Ovary (tissue), 9 donors: ENCODE results near the gene JPH3. TPM values are rescaled to one million over a fixed set of nuclear protein-coding genes. Genes with fewer than 3 reads are reported as not detected.

Source experiments
- DNase-seq, 5 donors: peaks; one replicate each; pipeline ENCODE4 v3.0.0-alpha.2; 2019 to 2020
- H3K27ac ChIP-seq, 2 donors: fragments of 200-600 bp; one replicate each; pipeline versions ENCODE4 v1.5.1 to v1.8.0; 2019 to 2022
- H3K27me3 ChIP-seq: fragments of 200-600 bp; one replicate; pipeline ENCODE4 v1.8.0; 2022
- H3K36me3 ChIP-seq: fragments of 200-600 bp; sonication (generic); one replicate; pipeline ENCODE4 v1.5.1; 2019
- H3K4me1 ChIP-seq: one replicate; pipeline ENCODE4 v1.8.1; 2013; ENCODE audit warnings: mild to moderate bottlenecking, moderate library complexity; ENCODE audit not compliant: insufficient read depth
- H3K4me3 ChIP-seq: fragments of 200-600 bp; sonication (generic); one replicate; pipeline ENCODE4 v1.5.1; 2017
- H3K9me3 ChIP-seq, 2 donors: fragments of 200-600 bp in 1 of 2; sonication (generic) in 1 of 2; one replicate each; pipeline versions ENCODE4 v1.5.1 to v1.8.1; 2013 to 2019; ENCODE audit warnings: mild to moderate bottlenecking in 1 of 2, moderate library complexity in 1 of 2
- EP300 ChIP-seq: sonication (generic); formaldehyde crosslinking; IDR thresholded peaks from one replicate; pipeline ENCODE4 v1.6.1; 2017; ENCODE audit warnings: antibody characterized with exemption
- POLR2A ChIP-seq: fragments of 450-650 bp; IDR thresholded peaks from one replicate; pipeline ENCODE4 v1.6.1; 2017; ENCODE audit warnings: antibody characterized with exemption, mild to moderate bottlenecking, moderate library complexity
- WGBS, 3 donors: extraction: QIAGEN DNeasy Blood & Tissue Kit in 1 of 3; methylation state at CpG; one replicate each; pipeline versions ENCODE4 v1.1.5 to v1.1.7; 2013 to 2017; 5-methylcytosine and 5-hydroxymethylcytosine counted together
- intact Hi-C, 4 donors: fragments of 100-400 bp; cut with DNase I; formaldehyde crosslinking; loops; one replicate each; pipeline versions ENCODE4 v1.11.0 to v1.15.1; 2022 to 2023
- polyA plus RNA-seq, 2 donors: library from polyadenylated mRNA; stranded (reverse); fragments of 200-250 nt in 1 of 2; fragments of 350-450 nt in 1 of 2; fragmentation: Illumina TruSeq in 1 of 2; extraction: RNeasy Lipid Tissue Mini Kit (QIAGEN cat#74804) in 1 of 2; gene quantifications; one replicate each; pipeline ENCODE4 v1.2.3, GENCODE V29; 2013 to 2014
- total RNA-seq, 7 donors: library from RNA; depleted of rRNA in 2 of 7; stranded (reverse); fragments of >200 nt in 2 of 7; fragmentation: NEBNext Ultra II Directional in 3 of 7; extraction: Animal tissue kit (Norgen Biotek cat#: 25700) in 3 of 7; gene quantifications; one replicate each; pipeline versions ENCODE4 v1.1.0 to v1.2.4, GENCODE V29; 2016 to 2023
- TF ChIP-seq, protein P1 (sequence below), 3 donors: fragments of 450-650 bp in 2 of 3; fragments of 200-600 bp in 1 of 3; IDR thresholded peaks; one replicate each; pipeline versions ENCODE4 v1.5.1 to v1.8.0; 2016 to 2022; ENCODE audit warnings: antibody characterized with exemption in 3 of 3, mild to moderate bottlenecking in 1 of 3
- donor health status: DM: no; HTN: no; CAD: no; lungs with moderate emphysema.
- donor health status: DM: no; HTN: no; CAD: no.
- donor health status: Bipolar disorder and iron deficiency.
- donor health status: DM: yes; HTN: yes; CAD: no.
- donor health status: DM: no; HTN: no; CAD: no.
- donor health status: DM: yes; HTN: yes; CAD: no.

The JPH3 gene
- total and polyA plus RNA-seq, 9 donors: 0.11 to 0.62 (median 0.30) TPM; not detected in 3

- H3K4me3 ChIP-seq: no peak overlapping the region
- H3K27ac ChIP-seq: no peak overlapping the region
- intact Hi-C loops: no loop called here
- no peaks in the 10 kb centered on the region for H3K27me3 ChIP-seq
- WGBS, 3 donors: 79 to 90% (median 89%) methylated on average over 26 of the region's 26 CpGs
- TF ChIP-seq EP300 (no peak), POLR2A (no peak)
- TF ChIP-seq, protein P1, sequence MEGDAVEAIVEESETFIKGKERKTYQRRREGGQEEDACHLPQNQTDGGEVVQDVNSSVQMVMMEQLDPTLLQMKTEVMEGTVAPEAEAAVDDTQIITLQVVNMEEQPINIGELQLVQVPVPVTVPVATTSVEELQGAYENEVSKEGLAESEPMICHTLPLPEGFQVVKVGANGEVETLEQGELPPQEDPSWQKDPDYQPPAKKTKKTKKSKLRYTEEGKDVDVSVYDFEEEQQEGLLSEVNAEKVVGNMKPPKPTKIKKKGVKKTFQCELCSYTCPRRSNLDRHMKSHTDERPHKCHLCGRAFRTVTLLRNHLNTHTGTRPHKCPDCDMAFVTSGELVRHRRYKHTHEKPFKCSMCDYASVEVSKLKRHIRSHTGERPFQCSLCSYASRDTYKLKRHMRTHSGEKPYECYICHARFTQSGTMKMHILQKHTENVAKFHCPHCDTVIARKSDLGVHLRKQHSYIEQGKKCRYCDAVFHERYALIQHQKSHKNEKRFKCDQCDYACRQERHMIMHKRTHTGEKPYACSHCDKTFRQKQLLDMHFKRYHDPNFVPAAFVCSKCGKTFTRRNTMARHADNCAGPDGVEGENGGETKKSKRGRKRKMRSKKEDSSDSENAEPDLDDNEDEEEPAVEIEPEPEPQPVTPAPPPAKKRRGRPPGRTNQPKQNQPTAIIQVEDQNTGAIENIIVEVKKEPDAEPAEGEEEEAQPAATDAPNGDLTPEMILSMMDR (IDR thresholded peaks at IDR 0.05): no peak
- H3K4me1 ChIP-seq: no peaks in the 10 kb centered on the region
- no peak for DNase-seq
- no peaks in the 10 kb centered on the region for H3K36me3 ChIP-seq
- H3K9me3 ChIP-seq: no peaks in the 10 kb centered on the region
Measured at GRCh38 chr16:87703071-87703470, 100.8 kb downstream of the JPH3 start.

DNA sequence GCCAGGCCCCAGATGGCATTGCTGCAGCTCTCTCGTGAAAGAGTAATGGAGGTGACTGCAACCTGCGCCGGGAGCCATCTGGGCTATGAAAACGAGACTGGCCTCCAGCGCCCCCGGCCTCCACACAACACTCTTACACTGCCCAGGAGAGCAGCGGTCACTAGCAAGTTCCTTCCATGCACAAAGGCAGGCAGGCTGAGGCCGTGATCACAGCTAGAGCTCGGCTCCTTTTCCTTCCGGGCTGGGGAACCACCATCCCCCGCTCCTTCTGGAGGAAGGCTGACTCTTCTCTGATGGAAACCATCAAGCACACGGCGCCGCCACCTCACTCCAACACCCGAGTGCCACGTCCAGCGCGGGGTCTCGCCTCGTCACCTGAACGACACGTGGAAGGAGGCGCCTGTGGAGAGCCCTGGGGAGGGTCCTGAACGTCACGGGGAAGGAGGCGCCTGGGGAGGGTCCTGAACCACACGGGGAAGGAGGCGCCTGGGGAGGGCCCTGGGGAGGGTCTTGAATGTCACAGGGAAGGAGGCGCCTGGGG, 101.6 kb downstream of the JPH3 start:
- no peaks in the 10 kb centered on the region for H3K27me3 ChIP-seq
- no peak for DNase-seq
- no peak overlapping the region for H3K27ac ChIP-seq
- H3K4me1 ChIP-seq: no peaks in the 10 kb centered on the region
- no peaks in the 10 kb centered on the region for H3K9me3 ChIP-seq
- 87 to 90% (median 89%) methylated on average over 29 of the region's 29 CpGs for WGBS, 3 donors
- H3K4me3 ChIP-seq: no peak overlapping the region
- intact Hi-C loops: no loop called here
- TF ChIP-seq EP300 (no peak), POLR2A (no peak)
- TF ChIP-seq, protein P1 (IDR thresholded peaks at IDR 0.05): no peak
- no peaks in the 10 kb centered on the region for H3K36me3 ChIP-seq

GRCh38 chr16:87704754-87705353, 102.5 kb downstream of the JPH3 start:
- Histone ChIP-seq H3K27ac (no peak overlapping the region), H3K36me3 (no peaks in the 10 kb centered on the region), H3K27me3 (no peaks in the 10 kb centered on the region), H3K4me3 (no peak overlapping the region), H3K9me3 (no peaks in the 10 kb centered on the region), H3K4me1 (no peaks in the 10 kb centered on the region)
- no peak for TF ChIP-seq EP300
- TF ChIP-seq POLR2A: no peak
- intact Hi-C loops: no loop called here
- WGBS, 3 donors: 93 to 95% (median 93%) methylated on average over 32 to 34 of the region's 34 CpGs
- no peak for DNase-seq

- no peak for DNase-seq
- no peaks in the 10 kb centered on the region for H3K9me3 ChIP-seq
- no peak overlapping the region for H3K4me3 ChIP-seq
- intact Hi-C loops: no loop called here
- 16 to 21% (median 21%) methylated on average over 21 to 31 of the region's 31 CpGs for WGBS, 3 donors
- H3K27ac ChIP-seq: no peak overlapping the region
- no peaks in the 10 kb centered on the region for H3K27me3 ChIP-seq
- H3K36me3 ChIP-seq: no peaks in the 10 kb centered on the region
- H3K4me1 ChIP-seq: no peaks in the 10 kb centered on the region
- TF ChIP-seq EP300: no peak
- TF ChIP-seq POLR2A: no peak
- TF ChIP-seq, protein P1 (IDR thresholded peaks at IDR 0.05): no peak
Measured at GRCh38 chr16:87705771-87706277, 103.5 kb downstream of the JPH3 start.
